Thyroid gland (tissue), 4 donors: ENCODE results near the gene SPON1. TPM values are rescaled to one million over a fixed set of nuclear protein-coding genes. Genes with fewer than 3 reads are reported as not detected.

Experiments
- DNase-seq, 2 donors: peaks; one replicate each; pipeline ENCODE4 v3.0.0-alpha.2; 2019
- H3K27ac ChIP-seq, 3 donors: fragments of 200-600 bp; sonication (generic); 1 replicate in 2 of 3; 2 replicates in 1 of 3; pipeline ENCODE4 v1.5.1; 2016 to 2019; ENCODE audit warnings: mild to moderate bottlenecking in 1 of 3, moderate library complexity in 1 of 3
- H3K27me3 ChIP-seq: fragments of 200-600 bp; sonication (generic); one replicate; pipeline ENCODE4 v1.5.1; 2019
- H3K36me3 ChIP-seq, 2 donors: fragments of 200-600 bp; sonication (generic); one replicate each; pipeline ENCODE4 v1.5.1; 2016 to 2019
- H3K4me1 ChIP-seq, 2 donors: fragments of 200-600 bp; sonication (generic); one replicate each; pipeline ENCODE4 v1.5.1; 2017 to 2019
- H3K4me3 ChIP-seq, 3 donors: fragments of 200-600 bp; sonication (generic); replicated peaks in 1 of 3; 1 replicate in 2 of 3; 2 replicates in 1 of 3; pipeline ENCODE4 v1.5.1; 2016; ENCODE audit warnings: mild to moderate bottlenecking in 1 of 3
- H3K9me3 ChIP-seq: fragments of 200-600 bp; sonication (generic); one replicate; pipeline ENCODE4 v1.5.1; 2017
- CTCF ChIP-seq, 6 experiments: fragments of 200-600 bp in 3 of 6; fragments of 450-650 bp in 3 of 6; sonication (generic) in 3 of 6; IDR thresholded peaks; one replicate each; pipeline ENCODE4 v1.5.1; 2016 to 2019; ENCODE audit warnings: antibody characterized with exemption in 6 of 6, mild to moderate bottlenecking in 2 of 6, inconsistent platforms in 1 of 6, moderate library complexity in 1 of 6
- POLR2A ChIP-seq, 2 donors: fragments of 450-650 bp; IDR thresholded peaks; one replicate each; pipeline ENCODE4 v1.6.1; 2017; ENCODE audit warnings: antibody characterized with exemption in 2 of 2, mild to moderate bottlenecking in 2 of 2, moderate library complexity in 1 of 2
- WGBS, 2 donors: methylation state at CpG; one replicate each; pipeline ENCODE4 v1.1.5; 2017; 5-methylcytosine and 5-hydroxymethylcytosine counted together
- intact Hi-C: fragments of 100-400 bp; cut with DNase I; formaldehyde crosslinking; loops from one replicate; pipeline ENCODE4 v1.15.1; 2023
- total RNA-seq, 4 donors: library from RNA; depleted of rRNA; stranded (reverse); fragments of >200 nt; gene quantifications; one replicate each; pipeline ENCODE4 v1.2.3, GENCODE V29; 2016

SPON1 gene
- total RNA-seq, 4 donors from 2014 or later, result 7.3 to 14.9 (median 10.9) TPM

- H3K36me3 ChIP-seq, result no peaks in the 10 kb centered on the region
- peaks cover 3% of the 10 kb centered on the region for H3K27me3 ChIP-seq
- WGBS, 2 donors, result 32 to 40% methylated on average over 16 of the region's 16 CpGs
- H3K4me1 ChIP-seq, result peaks cover 5 to 9% of the 10 kb centered on the region in 2 donors
- intact Hi-C loops, result loop anchor here (10.0 kb wide), 1 partner anchor 183 kb away; no protein-coding TSS in a partner anchor
- no peaks in the 10 kb centered on the region for H3K9me3 ChIP-seq
- H3K27ac ChIP-seq, result no peak overlapping the region
- TF ChIP-seq POLR2A (IDR thresholded peaks at IDR 0.05), result no peak
- TF ChIP-seq CTCF (IDR thresholded peaks at IDR 0.05), result no peak
- DNase-seq, result no peak
- H3K4me3 ChIP-seq, result no peak overlapping the region
Measured at GRCh38 chr11:13962198-13962561, 343 bp upstream of the SPON1 start.

GRCh38 chr11:13963169-13963948 lies 836 bp downstream of the SPON1 start:
- peaks cover 5 to 9% of the 10 kb centered on the region in 2 donors for H3K4me1 ChIP-seq
- WGBS, 2 donors, result 2% methylated on average over 8 to 14 of the region's 60 CpGs
- H3K27me3 ChIP-seq, result peaks cover 3% of the 10 kb centered on the region
- intact Hi-C loops, result loop anchor here (10.0 kb wide), 1 partner anchor 181 kb away; no protein-coding TSS in a partner anchor
- H3K9me3 ChIP-seq, result no peaks in the 10 kb centered on the region
- H3K4me3 ChIP-seq, result no peak overlapping the region
- TF ChIP-seq CTCF (IDR thresholded peaks at IDR 0.05) (no peak), POLR2A (IDR thresholded peaks at IDR 0.05) (no peak)
- no peaks in the 10 kb centered on the region for H3K36me3 ChIP-seq
- no peak for DNase-seq
- no peak overlapping the region for H3K27ac ChIP-seq

DNA sequence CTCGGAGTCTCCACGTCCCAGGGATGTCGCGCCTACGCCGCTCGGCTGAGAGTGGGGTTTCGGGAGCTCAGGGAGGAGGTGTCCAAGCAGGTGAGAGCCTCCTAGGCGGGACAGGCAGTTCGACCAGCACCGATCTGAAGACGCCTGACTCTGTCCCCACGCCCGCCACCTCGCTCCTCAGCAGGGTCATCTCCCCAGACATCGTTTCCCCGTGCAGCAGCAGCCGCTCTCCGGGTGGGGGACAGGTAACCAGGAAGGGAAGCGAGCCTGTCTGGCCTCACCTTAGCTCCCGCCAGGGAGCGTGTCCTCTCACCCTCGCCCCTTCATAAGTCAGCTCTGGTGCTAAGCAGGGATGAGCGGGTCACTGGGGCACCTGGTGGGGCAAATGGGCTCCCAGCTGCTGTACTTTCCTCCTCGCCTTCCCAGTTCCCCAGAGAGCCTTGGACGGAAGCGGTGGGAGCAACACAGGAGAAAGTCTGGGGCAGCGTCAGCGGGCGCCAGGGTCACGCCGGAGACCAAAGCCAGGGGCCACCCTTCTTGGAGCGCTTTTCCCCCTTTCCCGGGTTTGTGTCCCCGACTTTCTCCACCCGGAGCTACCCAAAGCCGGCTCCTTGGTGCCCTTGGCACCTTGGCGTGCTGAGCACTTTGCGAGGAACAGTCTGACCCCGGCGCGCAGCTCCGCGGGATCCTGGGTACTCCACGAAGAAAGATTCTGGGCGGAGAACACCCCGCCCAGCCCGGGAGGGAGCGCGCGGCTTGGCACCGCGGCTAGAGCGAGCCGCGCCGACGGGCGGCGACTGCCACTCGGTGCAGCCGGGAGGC lies 1.6 kb downstream of the SPON1 start:
- H3K27ac ChIP-seq, result no peak overlapping the region
- intact Hi-C loops, result loop anchor here (10.0 kb wide), 1 partner anchor 181 kb away; no protein-coding TSS in a partner anchor
- H3K4me3 ChIP-seq, result no peak overlapping the region
- 7% methylated on average over 3 to 37 of the region's 62 CpGs for WGBS, 2 donors
- TF ChIP-seq CTCF (IDR thresholded peaks at IDR 0.05), result no peak
- TF ChIP-seq POLR2A (IDR thresholded peaks at IDR 0.05), result no peak
- DNase-seq, result peak in 1 of 2 donors; percentile 5
- peaks cover 3% of the 10 kb centered on the region for H3K27me3 ChIP-seq
- no peaks in the 10 kb centered on the region for H3K36me3 ChIP-seq
- H3K4me1 ChIP-seq, result peaks cover 5 to 9% of the 10 kb centered on the region in 2 donors
- no peaks in the 10 kb centered on the region for H3K9me3 ChIP-seq

DNA sequence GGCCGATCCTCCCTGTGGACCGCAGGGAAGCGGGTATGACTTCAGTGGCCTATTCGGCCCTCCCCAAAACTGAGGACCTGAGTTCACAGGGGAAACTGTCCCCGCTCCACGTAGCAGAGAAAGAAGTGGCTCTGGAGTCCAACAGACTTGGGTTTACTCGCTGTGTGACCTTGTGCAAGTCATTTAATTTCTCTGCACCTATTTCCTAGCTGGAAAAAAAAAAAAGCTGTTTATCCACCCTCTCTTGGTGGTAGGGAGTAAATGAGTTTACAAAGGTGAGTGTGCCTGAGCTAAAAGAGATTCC lies 2.2 kb downstream of the SPON1 start:
- intact Hi-C loops, result loop anchor here (10.0 kb wide), 1 partner anchor 180 kb away; no protein-coding TSS in a partner anchor
- H3K27me3 ChIP-seq, result peaks cover 3% of the 10 kb centered on the region
- TF ChIP-seq CTCF (IDR thresholded peaks at IDR 0.05), result no peak
- TF ChIP-seq POLR2A (IDR thresholded peaks at IDR 0.05), result no peak
- 29 to 35% methylated on average over 5 to 7 of the region's 7 CpGs for WGBS, 2 donors
- peaks cover 5 to 9% of the 10 kb centered on the region in 2 donors for H3K4me1 ChIP-seq
- no peak overlapping the region for H3K27ac ChIP-seq
- H3K9me3 ChIP-seq, result no peaks in the 10 kb centered on the region
- no peak overlapping the region for H3K4me3 ChIP-seq
- no peaks in the 10 kb centered on the region for H3K36me3 ChIP-seq
- no peak for DNase-seq
